ENCODE results near the gene ABI1.

The ABI1 gene

GRCh38 chr10:26765549-26765948, 95.2 kb downstream of the ABI1 start:
- DNase-seq, result no peak

GRCh38 chr10:26759008-26759407, 101.8 kb downstream of the ABI1 start:
- no peak for DNase-seq

- no peak for DNase-seq
Measured at GRCh38 chr10:26755443-26755903, 105.3 kb downstream of the ABI1 start.

- no peak for DNase-seq
Measured at GRCh38 chr10:26746061-26746460, 114.7 kb downstream of the ABI1 start.

- DNase-seq, result no peak
Measured at GRCh38 chr10:26743841-26744240, 116.9 kb downstream of the ABI1 start.

GRCh38 chr10:26743091-26743490, 117.7 kb downstream of the ABI1 start:
- no peak for DNase-seq

GRCh38 chr10:26741368-26741767, 119.4 kb downstream of the ABI1 start:
- no peak for DNase-seq

- no peak for DNase-seq
Measured at GRCh38 chr10:26739071-26739631, 121.6 kb downstream of the ABI1 start.

GRCh38 chr10:26738301-26738911, 122.4 kb downstream of the ABI1 start:
- DNase-seq, result no peak

GRCh38 chr10:26737730-26738129, 123.0 kb downstream of the ABI1 start:
- no peak for DNase-seq

- DNase-seq, result no peak
Measured at GRCh38 chr10:26735435-26735834, 125.3 kb downstream of the ABI1 start.

GRCh38 chr10:26733750-26734568, 126.8 kb downstream of the ABI1 start:
- DNase-seq, result no peak

- DNase-seq, result no peak
Measured at GRCh38 chr10:26730552-26730951, 130.2 kb downstream of the ABI1 start.

GRCh38 chr10:26729395-26729794, 131.4 kb downstream of the ABI1 start:
- no peak for DNase-seq

- DNase-seq, result no peak
Measured at GRCh38 chr10:26728957-26729356, 131.8 kb downstream of the ABI1 start.

GRCh38 chr10:26727005-26727404, 133.8 kb downstream of the ABI1 start:
- DNase-seq, result no peak

- peak; percentile 29 to 30 for DNase-seq
Measured at GRCh38 chr10:26725837-26726727, 134.7 kb downstream of the ABI1 start.

GRCh38 chr10:26723016-26723415, 137.7 kb downstream of the ABI1 start:
- no peak for DNase-seq

GRCh38 chr10:26721561-26721960, 139.2 kb downstream of the ABI1 start:
- DNase-seq, result no peak

- DNase-seq, result no peak
Measured at GRCh38 chr10:26717476-26717875, 143.3 kb downstream of the ABI1 start.

GRCh38 chr10:26715137-26715487, 145.6 kb downstream of the ABI1 start:
- no peak for DNase-seq

- DNase-seq, result no peak
Measured at GRCh38 chr10:26714415-26715136, 146.2 kb downstream of the ABI1 start.
